Measurements from ENCODE around the gene ZBTB4. TPM values are rescaled to one million over a fixed set of nuclear protein-coding genes. Genes with fewer than 3 reads are reported as not detected.

Gene ZBTB4
- total RNA-seq, 1 experiment from 2014 or later, result 15.5 TPM

DNA sequence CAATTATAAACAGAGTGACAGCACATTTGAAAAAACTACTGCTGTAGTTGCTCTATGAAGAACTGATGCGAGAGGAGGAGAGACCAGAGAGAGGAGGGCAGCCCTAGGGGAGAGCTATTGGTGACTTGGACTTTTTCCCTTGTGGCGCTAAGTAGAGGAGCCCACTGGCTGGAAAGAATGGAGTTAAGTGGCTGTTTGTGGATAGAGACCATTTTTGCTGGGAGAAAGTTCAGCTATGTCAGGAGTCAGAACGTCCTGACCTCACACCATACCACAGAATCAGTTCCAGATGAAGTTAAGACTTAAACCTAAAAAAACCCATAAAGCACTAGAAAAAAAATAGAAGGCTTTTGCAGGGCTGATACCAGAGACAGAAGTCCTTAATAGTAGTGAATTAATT lies 6.8 kb upstream of the ZBTB4 start:
- ChIA-PET POLR2A (no interaction called here), CTCF (interaction anchor here (1.0 kb wide), 1 partner anchor 49 kb away, joined by 3 read pairs; no protein-coding TSS in a partner anchor)
- Histone ChIP-seq H3K9me3 (no peaks in the 10 kb centered on the region), H3K36me3 (ENCODE audit: control insufficient read depth, insufficient read depth, low read length) (no peaks in the 10 kb centered on the region), H3K4me3 (ENCODE audit: low read depth, low read length) (no peak overlapping the region; the same call in 1 of the 2 replicates), H3K4me1 (0 out of 2 replicates have a peak, but pooled peaks cover 3% of the 10 kb centered on the region), H3K27me3 (replicated peaks; ENCODE audit: control insufficient read depth, insufficient read depth, low read length) (no peaks in the 10 kb centered on the region)
- BruUV-seq (replicated peaks), result no TSS peak
- TF ChIP-seq, protein P1, sequence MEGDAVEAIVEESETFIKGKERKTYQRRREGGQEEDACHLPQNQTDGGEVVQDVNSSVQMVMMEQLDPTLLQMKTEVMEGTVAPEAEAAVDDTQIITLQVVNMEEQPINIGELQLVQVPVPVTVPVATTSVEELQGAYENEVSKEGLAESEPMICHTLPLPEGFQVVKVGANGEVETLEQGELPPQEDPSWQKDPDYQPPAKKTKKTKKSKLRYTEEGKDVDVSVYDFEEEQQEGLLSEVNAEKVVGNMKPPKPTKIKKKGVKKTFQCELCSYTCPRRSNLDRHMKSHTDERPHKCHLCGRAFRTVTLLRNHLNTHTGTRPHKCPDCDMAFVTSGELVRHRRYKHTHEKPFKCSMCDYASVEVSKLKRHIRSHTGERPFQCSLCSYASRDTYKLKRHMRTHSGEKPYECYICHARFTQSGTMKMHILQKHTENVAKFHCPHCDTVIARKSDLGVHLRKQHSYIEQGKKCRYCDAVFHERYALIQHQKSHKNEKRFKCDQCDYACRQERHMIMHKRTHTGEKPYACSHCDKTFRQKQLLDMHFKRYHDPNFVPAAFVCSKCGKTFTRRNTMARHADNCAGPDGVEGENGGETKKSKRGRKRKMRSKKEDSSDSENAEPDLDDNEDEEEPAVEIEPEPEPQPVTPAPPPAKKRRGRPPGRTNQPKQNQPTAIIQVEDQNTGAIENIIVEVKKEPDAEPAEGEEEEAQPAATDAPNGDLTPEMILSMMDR (IDR thresholded peaks at IDR 0.05; ENCODE audit: insufficient read depth in 1 of 2, low read depth in 1 of 2, low read length in 1 of 2, severe bottlenecking in 1 of 2, unreplicated experiment in 1 of 2), result no peak
- Mint-ChIP-seq H3K36me3 (ENCODE audit: insufficient read depth, unreplicated experiment) (peaks cover 61% of the 10 kb centered on the region), H3K9me3 (ENCODE audit: unreplicated experiment) (no peaks in the 10 kb centered on the region), H3K4me3 (ENCODE audit: unreplicated experiment) (peak overlapping the region; percentile 63), H3K4me1 (ENCODE audit: low read depth, unreplicated experiment) (peaks cover 42% of the 10 kb centered on the region), H3K27me3 (ENCODE audit: insufficient read depth, unreplicated experiment) (no peaks in the 10 kb centered on the region), H3K27ac (ENCODE audit: unreplicated experiment) (no peak overlapping the region)
- intact Hi-C loops (cut with micrococcal nuclease; ENCODE audit: unreplicated experiment), result no loop called here
- no peak for DNase-seq

DNA sequence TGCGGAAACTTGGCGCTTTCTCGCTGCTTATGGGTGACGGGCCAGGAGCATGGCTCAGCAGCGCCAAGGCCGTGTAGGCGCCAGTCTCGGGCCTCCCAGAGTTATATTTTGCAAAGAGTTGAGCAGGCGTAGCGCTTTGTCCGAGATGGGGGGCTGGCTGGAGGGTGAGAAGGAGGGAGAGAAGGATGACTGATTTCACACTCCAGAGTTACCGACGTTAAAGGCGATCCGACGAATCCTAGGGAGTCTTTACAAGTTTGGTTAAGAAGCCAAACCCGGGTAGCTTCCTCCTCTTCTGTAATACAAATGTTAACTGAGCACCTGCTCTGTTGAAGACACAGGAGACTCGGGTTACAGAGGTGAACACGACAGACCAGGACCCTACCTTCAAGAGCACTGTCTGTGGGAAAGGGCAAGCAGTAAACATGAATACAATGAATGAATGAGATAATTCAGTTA lies 5.5 kb upstream of the ZBTB4 start:
- Mint-ChIP-seq H3K4me3 (ENCODE audit: unreplicated experiment) (peak overlapping the region; percentile 97), H3K27ac (ENCODE audit: unreplicated experiment) (peak overlapping the region; percentile 98), H3K27me3 (ENCODE audit: insufficient read depth, unreplicated experiment) (no peaks in the 10 kb centered on the region), H3K9me3 (ENCODE audit: unreplicated experiment) (no peaks in the 10 kb centered on the region), H3K4me1 (ENCODE audit: low read depth, unreplicated experiment) (peaks cover 37% of the 10 kb centered on the region), H3K36me3 (ENCODE audit: insufficient read depth, unreplicated experiment) (peaks cover 53% of the 10 kb centered on the region)
- no peaks in the 10 kb centered on the region for H3K36me3 ChIP-seq (ENCODE audit: control insufficient read depth, insufficient read depth, low read length)
- no peak for DNase-seq
- H3K4me3 ChIP-seq (ENCODE audit: low read depth, low read length), result peak overlapping the region; percentile 48
- POLR2A ChIA-PET, result interaction anchor here (0.6 kb wide), 2 partner anchors 47 to 468 kb away, joined by 3 to 4 read pairs; no protein-coding TSS in a partner anchor
- intact Hi-C loops (cut with micrococcal nuclease; ENCODE audit: unreplicated experiment), result loop anchor here (5.0 kb wide), 2 partner anchors 87 to 178 kb away; partner anchors contain the start of gene EIF5A
- TSS peak; percentile 42 for BruUV-seq (replicated peaks)
- CTCF ChIA-PET, result no interaction called here
- no peaks in the 10 kb centered on the region for H3K27me3 ChIP-seq (replicated peaks; ENCODE audit: control insufficient read depth, insufficient read depth, low read length)
- TF ChIP-seq, protein P1 (IDR thresholded peaks at IDR 0.05; ENCODE audit: insufficient read depth in 1 of 2, low read depth in 1 of 2, low read length in 1 of 2, severe bottlenecking in 1 of 2, unreplicated experiment in 1 of 2), result no peak
- H3K4me1 ChIP-seq, result peaks cover 13% of the 10 kb centered on the region
- no peaks in the 10 kb centered on the region for H3K9me3 ChIP-seq

DNA sequence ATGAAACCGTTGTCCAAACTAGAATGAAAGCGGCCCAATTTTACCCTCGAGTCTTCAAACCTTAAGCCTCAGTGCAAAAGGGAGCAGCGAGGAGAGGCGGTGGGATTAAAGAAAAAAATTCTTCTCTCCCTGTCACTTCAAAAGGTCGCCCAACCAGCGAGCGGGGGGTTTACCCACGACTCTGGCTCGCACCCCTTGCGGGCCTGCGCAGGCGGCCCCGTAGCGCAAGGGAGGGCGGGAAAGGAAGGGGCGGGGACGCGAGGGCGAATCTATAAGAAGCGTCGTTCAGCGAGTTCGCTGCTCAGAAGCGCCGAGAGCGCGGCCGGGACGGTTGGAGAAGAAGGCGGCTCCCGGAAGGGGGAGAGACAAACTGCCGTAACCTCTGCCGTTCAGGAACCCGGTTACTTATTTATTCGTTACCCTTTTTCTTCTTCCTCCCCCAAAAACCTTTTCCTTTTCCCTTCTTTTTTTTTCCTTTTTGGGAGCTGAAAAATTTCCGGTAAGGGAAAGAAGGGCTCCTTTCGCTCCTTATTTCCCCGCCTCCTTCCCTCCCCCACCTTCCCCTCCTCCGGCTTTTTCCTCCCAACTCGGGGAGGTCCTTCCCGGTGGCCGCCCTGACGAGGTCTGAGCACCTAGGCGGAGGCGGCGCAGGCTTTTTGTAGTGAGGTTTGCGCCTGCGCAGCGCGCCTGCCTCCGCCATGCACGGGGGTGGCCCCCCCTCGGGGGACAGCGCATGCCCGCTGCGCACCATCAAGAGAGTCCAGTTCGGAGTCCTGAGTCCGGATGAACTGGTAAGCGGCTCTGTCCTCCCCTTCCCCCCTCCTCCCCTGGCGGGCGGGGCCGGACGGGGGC lies 4.9 kb upstream of the ZBTB4 start, which contains the start of gene POLR2A:
POLR2A (plus strand) TSS at position 300 of the 852 bp plus-strand sequence.
- CTCF ChIA-PET, result interaction anchor here (0.6 kb wide), 2 partner anchors 13 to 52 kb away, joined by 3 to 4 read pairs; no protein-coding TSS in a partner anchor
- Mint-ChIP-seq H3K27ac (ENCODE audit: unreplicated experiment) (peak within 1 kb of the TSS; percentile 98), H3K4me1 (ENCODE audit: low read depth, unreplicated experiment) (peaks cover 37% of the 10 kb centered on the region), H3K9me3 (ENCODE audit: unreplicated experiment) (no peaks in the 10 kb centered on the region), H3K27me3 (ENCODE audit: insufficient read depth, unreplicated experiment) (no peaks in the 10 kb centered on the region), H3K36me3 (ENCODE audit: insufficient read depth, unreplicated experiment) (peaks cover 53% of the 10 kb centered on the region), H3K4me3 (ENCODE audit: unreplicated experiment) (peak within 1 kb of the TSS; percentile 97)
- TF ChIP-seq, protein P1 (IDR thresholded peaks at IDR 0.05; ENCODE audit: insufficient read depth in 1 of 2, low read depth in 1 of 2, low read length in 1 of 2, severe bottlenecking in 1 of 2, unreplicated experiment in 1 of 2), result no peak
- intact Hi-C loops (cut with micrococcal nuclease; ENCODE audit: unreplicated experiment), result loop anchor here (5.0 kb wide), 2 partner anchors 88 to 177 kb away; partner anchors contain the start of gene EIF5A
- H3K36me3 ChIP-seq (ENCODE audit: control insufficient read depth, insufficient read depth, low read length), result no peaks in the 10 kb centered on the region
- no peaks in the 10 kb centered on the region for H3K27me3 ChIP-seq (replicated peaks; ENCODE audit: control insufficient read depth, insufficient read depth, low read length)
- POLR2A ChIA-PET, result interaction anchor here (0.6 to 1.1 kb wide), 10 partner anchors 11 to 468 kb away, joined by 3 to 8 read pairs (median 4); partner anchors contain the start of genes TMEM102 and TMEM256
- H3K9me3 ChIP-seq, result no peaks in the 10 kb centered on the region
- DNase-seq, result peak; percentile 93
- peaks cover 14% of the 10 kb centered on the region for H3K4me1 ChIP-seq
- no TSS peak for BruUV-seq (replicated peaks)
- H3K4me3 ChIP-seq (ENCODE audit: low read depth, low read length), result peak within 1 kb of the TSS; percentile 71
